HT1080 (cell line): ENCODE measurements around the gene BLTP3A. TPM values are rescaled to one million over a fixed set of nuclear protein-coding genes. Genes with fewer than 3 reads are reported as not detected.

Source experiments
- DNase-seq: peaks from one replicate; pipeline ENCODE4 v3.0.0-alpha.2; 2015; ENCODE audit warnings: low read depth
- small RNA-seq: library from RNA; depleted of rRNA; stranded (forward); fragments of <200 nt; gene quantifications from one replicate; pipeline ENCODE3, GENCODE V24; 2014
- total RNA-seq: library from RNA; depleted of rRNA; stranded (reverse); fragments of >200 nt; shearing (Covaris generic); gene quantifications from 2 replicates; pipeline ENCODE4 v1.2.3, GENCODE V29; 2014; rRNA removed

BLTP3A gene
- total RNA-seq, 1 experiment from 2014 or later, result 7.1 TPM

DNA sequence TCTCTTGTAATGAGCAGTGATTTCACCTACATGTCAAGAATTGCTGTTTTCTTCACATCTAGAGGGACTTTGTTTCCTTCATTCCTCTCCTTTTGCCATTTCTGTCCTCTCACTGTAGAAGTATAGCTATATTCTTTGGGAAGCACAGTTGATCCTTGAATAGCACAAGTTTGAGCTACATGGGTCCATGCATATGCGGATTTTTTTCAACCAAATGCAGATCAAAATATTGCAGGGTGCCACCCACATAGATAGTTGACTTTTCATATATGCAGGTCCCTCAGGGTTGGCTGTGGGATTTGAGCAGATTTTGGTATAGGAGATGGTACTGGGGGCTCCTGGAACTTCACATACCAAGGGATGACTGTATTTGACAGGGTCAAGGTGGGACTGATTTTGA, 41.1 kb downstream of the BLTP3A start:
- no peak for DNase-seq

- DNase-seq, result peak; percentile 58
Measured at GRCh38 chr6:34834789-34835518, 43.1 kb downstream of the BLTP3A start.

DNA sequence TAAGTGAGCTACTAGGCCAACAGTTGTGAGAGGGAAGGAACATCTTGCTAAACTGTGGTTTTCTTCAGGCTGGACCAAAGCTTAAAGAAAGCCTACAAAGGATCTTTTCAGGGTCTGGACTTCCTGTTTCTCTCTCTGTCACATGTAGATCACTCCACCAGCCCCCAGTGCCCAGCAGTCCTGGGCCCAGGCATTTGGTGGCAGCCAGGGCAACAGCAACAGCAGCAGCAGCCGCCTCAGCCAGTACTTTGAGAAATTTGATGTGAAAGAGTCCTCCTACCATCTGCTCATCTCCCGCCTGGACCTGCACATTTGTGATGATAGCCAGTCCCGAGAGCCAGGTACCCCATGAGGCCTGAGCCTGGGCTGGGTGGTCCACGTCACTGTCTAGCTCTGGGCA, 44.1 kb downstream of the BLTP3A start:
- DNase-seq, result no peak

- DNase-seq, result no peak
Measured at GRCh38 chr6:34836451-34836850, 44.6 kb downstream of the BLTP3A start.

DNA sequence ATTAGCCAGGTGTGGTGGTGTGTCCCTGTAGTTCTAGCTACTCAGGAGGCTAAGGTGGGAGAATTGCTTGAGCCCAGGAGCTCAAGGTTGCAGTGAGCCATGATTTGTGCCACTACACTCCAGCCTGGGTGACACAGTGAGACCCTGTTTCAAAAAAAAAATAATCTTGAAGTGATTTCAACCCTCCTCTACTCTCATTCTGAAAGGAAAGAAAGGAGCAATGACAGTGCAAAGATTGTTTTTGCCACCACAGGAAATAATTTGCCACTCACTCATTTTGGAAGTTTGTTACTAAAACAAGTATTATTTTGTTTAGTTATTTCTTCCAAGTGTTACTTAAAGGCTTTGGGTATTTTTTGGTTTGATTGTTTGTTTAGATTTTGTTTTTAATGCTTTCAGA, 45.6 kb downstream of the BLTP3A start:
- no peak for DNase-seq

DNA sequence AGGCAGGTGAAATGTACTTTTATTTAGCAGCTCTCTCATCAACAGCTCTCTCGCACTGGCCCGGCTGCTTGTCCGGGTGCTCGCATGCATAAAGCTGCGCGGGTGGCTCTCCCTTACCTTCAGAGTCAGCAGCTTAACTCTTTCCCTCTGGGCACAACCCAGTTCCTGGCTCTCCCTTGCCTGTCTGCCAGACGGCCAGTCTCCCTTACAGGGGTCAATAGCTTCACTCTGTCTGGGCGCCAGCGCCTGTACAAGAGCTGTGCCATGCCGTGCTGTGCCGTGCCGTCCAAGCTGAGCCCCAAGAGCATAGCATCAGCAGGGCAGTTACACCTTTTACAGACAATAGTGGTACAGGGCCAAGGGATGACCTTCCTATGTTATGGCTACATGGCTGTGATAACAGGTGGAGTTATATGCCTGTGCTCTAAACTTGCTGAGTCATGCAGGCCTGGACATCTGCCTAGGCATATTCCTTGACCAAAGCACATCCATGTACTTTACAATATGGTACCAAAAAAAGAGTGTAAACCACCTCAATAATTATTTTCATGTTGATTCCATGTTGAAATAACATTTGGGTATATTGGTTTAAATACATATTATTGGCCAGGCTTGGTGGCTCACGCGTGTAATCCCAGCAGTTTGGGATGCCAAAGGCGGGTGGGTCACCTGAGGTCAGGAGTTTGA, 47.9 kb downstream of the BLTP3A start:
- no peak for DNase-seq

Small RNA genes lying within 50 kb of the gene (small RNA-seq; reads per million reads assigned to genes)
- not detected for gene RF00019

Other genes with a start within 250 kb of the BLTP3A start
- 0.07 and 0.16 TPM in 2 replicates for gene SPDEF, start 235.8 kb upstream of the BLTP3A start, total RNA-seq
- gene ILRUN, start 95.3 kb upstream of the BLTP3A start, total RNA-seq, result 23.1 and 32.1 TPM in 2 replicates
- gene SNRPC, start 34.6 kb upstream of the BLTP3A start, total RNA-seq, result 269 and 332 TPM in 2 replicates
- gene TAF11, start 96.0 kb downstream of the BLTP3A start, total RNA-seq, result 20.0 and 27.2 TPM in 2 replicates
- 6.6 and 7.3 TPM in 2 replicates for gene ANKS1A, start 97.2 kb downstream of the BLTP3A start, total RNA-seq